ENCODE data around the gene SLC15A3. TPM values are rescaled to one million over a fixed set of nuclear protein-coding genes. Genes with fewer than 3 reads are reported as not detected.
A peak's percentile ranks its signal among the peaks of the same experiment; 100 is the strongest.

The SLC15A3 gene
- total RNA-seq, 1 donor from 2014 or later, result 1.3 TPM

- TF ChIP-seq CTCF (IDR thresholded peaks at IDR 0.05; ENCODE audit: insufficient read depth, low read length, severe bottlenecking), result no peak
- no peak for DNase-seq (ENCODE audit: low read depth)
- H3K27me3 ChIP-seq (ENCODE audit: control insufficient read depth, insufficient read depth, low read length), result no peaks in the 10 kb centered on the region
- no peak overlapping the region for H3K4me3 ChIP-seq (ENCODE audit: low read depth, low read length)
- no peak for FAIRE-seq
- peaks cover 23% of the 10 kb centered on the region for H3K36me3 ChIP-seq (ENCODE audit: control insufficient read depth, insufficient read depth, low read length)
Measured at GRCh38 chr11:60926500-60926899, 25.5 kb downstream of the SLC15A3 start.

- peak; percentile 94 for DNase-seq (ENCODE audit: low read depth)
- Histone ChIP-seq H3K36me3 (ENCODE audit: control insufficient read depth, insufficient read depth, low read length) (peaks cover 22% of the 10 kb centered on the region), H3K4me3 (ENCODE audit: low read depth, low read length) (no peak overlapping the region), H3K27me3 (ENCODE audit: control insufficient read depth, insufficient read depth, low read length) (no peaks in the 10 kb centered on the region)
- FAIRE-seq, result no peak
- no peak for TF ChIP-seq CTCF (IDR thresholded peaks at IDR 0.05; ENCODE audit: insufficient read depth, low read length, severe bottlenecking)
Measured at GRCh38 chr11:60925868-60926267, 26.1 kb downstream of the SLC15A3 start.

GRCh38 chr11:60924906-60925853 is 26.8 kb downstream of the SLC15A3 start:
- peak overlapping the region; percentile 79 for H3K4me3 ChIP-seq (ENCODE audit: low read depth, low read length)
- no peak for TF ChIP-seq CTCF (IDR thresholded peaks at IDR 0.05; ENCODE audit: insufficient read depth, low read length, severe bottlenecking)
- DNase-seq (ENCODE audit: low read depth) (no peak), FAIRE-seq (no peak)
- H3K27me3 ChIP-seq (ENCODE audit: control insufficient read depth, insufficient read depth, low read length), result no peaks in the 10 kb centered on the region
- H3K36me3 ChIP-seq (ENCODE audit: control insufficient read depth, insufficient read depth, low read length), result peaks cover 21% of the 10 kb centered on the region

GRCh38 chr11:60924110-60924905 is 27.7 kb downstream of the SLC15A3 start, which contains the start of gene TMEM132A:
TMEM132A (plus strand) TSS chr11:60924460; CDS start chr11:60924634, 174 bp downstream.
- FAIRE-seq (no peak), DNase-seq (ENCODE audit: low read depth) (peak; percentile 56)
- H3K36me3 ChIP-seq (ENCODE audit: control insufficient read depth, insufficient read depth, low read length), result peaks cover 27% of the 10 kb centered on the region

GRCh38 chr11:60923800-60924109 is 28.2 kb downstream of the SLC15A3 start:
- DNase-seq (ENCODE audit: low read depth) (no peak), FAIRE-seq (no peak)
- H3K4me3 ChIP-seq (ENCODE audit: low read depth, low read length), result peak overlapping the region; percentile 79

More at GRCh38 chr11:60924110-60924905, 27.7 kb downstream of the SLC15A3 start, which contains the start of gene TMEM132A:
- Histone ChIP-seq H3K4me3 (ENCODE audit: low read depth, low read length) (peak within 1 kb of the TSS; percentile 79), H3K27me3 (ENCODE audit: control insufficient read depth, insufficient read depth, low read length) (no peaks in the 10 kb centered on the region)
- TF ChIP-seq CTCF (IDR thresholded peaks at IDR 0.05; ENCODE audit: insufficient read depth, low read length, severe bottlenecking), result peak; percentile 5

More at GRCh38 chr11:60923800-60924109, 28.2 kb downstream of the SLC15A3 start:
- H3K36me3 ChIP-seq (ENCODE audit: control insufficient read depth, insufficient read depth, low read length), result peaks cover 24% of the 10 kb centered on the region
- no peak for TF ChIP-seq CTCF (IDR thresholded peaks at IDR 0.05; ENCODE audit: insufficient read depth, low read length, severe bottlenecking)
- H3K27me3 ChIP-seq (ENCODE audit: control insufficient read depth, insufficient read depth, low read length), result no peaks in the 10 kb centered on the region

Measured in bronchial epithelial cell (primary cell).